Nephron (organoid): ENCODE measurements around the gene HSPG2.
A peak's percentile ranks its signal among the peaks of the same experiment; 100 is the strongest.

ENCODE experiments used
- H3K27ac Mint-ChIP-seq, 3 experiments: 2 replicates each; pipeline ENCODE4 v1.8.0; 2020; ENCODE audit warnings: mixed read lengths in 3 of 3, mild to moderate bottlenecking in 2 of 3, moderate library complexity in 1 of 3
- H3K27me3 Mint-ChIP-seq: 2 replicates; pipeline ENCODE4 v1.8.0; 2021; ENCODE audit warnings: low read depth, mild to moderate bottlenecking, moderate library complexity, mixed read lengths
- H3K36me3 Mint-ChIP-seq: 2 replicates; pipeline ENCODE4 v1.8.0; 2020; ENCODE audit warnings: low read depth, mixed read lengths
- H3K4me1 Mint-ChIP-seq: 2 replicates; pipeline ENCODE4 v1.8.0; 2020; ENCODE audit warnings: mixed read lengths
- H3K4me3 Mint-ChIP-seq, 3 experiments: 2 replicates each; pipeline ENCODE4 v1.8.0; 2020; ENCODE audit warnings: mild to moderate bottlenecking in 3 of 3, mixed read lengths in 3 of 3, moderate library complexity in 2 of 3
- H3K9me3 Mint-ChIP-seq: 2 replicates; pipeline ENCODE4 v1.8.0; 2020; ENCODE audit warnings: mixed read lengths
- CTCF ChIP-seq, 3 experiments: fragments of 200-600 bp; sonication (generic); IDR thresholded peaks; one replicate each; pipeline ENCODE4 v1.5.0; 2021; ENCODE audit warnings: antibody characterized with exemption in 3 of 3; ENCODE audit not compliant: unreplicated experiment in 3 of 3

The HSPG2 gene

GRCh38 chr1:21898326-21899200 is 38.5 kb downstream of the HSPG2 start:
- H3K4me1 Mint-ChIP-seq, result peaks cover 72% of the 10 kb centered on the region
- H3K4me3 Mint-ChIP-seq, result no peak overlapping the region
- H3K27me3 Mint-ChIP-seq, result no peaks in the 10 kb centered on the region
- no peaks in the 10 kb centered on the region for H3K9me3 Mint-ChIP-seq
- no peak for TF ChIP-seq CTCF (IDR thresholded peaks at IDR 0.05; ENCODE audit: unreplicated experiment in 3 of 3)
- H3K27ac Mint-ChIP-seq, result peak overlapping the region; percentile 67 to 69 (median 69)
- no peaks in the 10 kb centered on the region for H3K36me3 Mint-ChIP-seq

GRCh38 chr1:21897844-21898243 is 39.3 kb downstream of the HSPG2 start:
- H3K27me3 Mint-ChIP-seq, result no peaks in the 10 kb centered on the region
- H3K4me3 Mint-ChIP-seq, result no peak overlapping the region
- no peaks in the 10 kb centered on the region for H3K9me3 Mint-ChIP-seq
- peaks cover 73% of the 10 kb centered on the region for H3K4me1 Mint-ChIP-seq
- peak overlapping the region in 2 of 3 experiments; percentile 38 to 69 for H3K27ac Mint-ChIP-seq
- TF ChIP-seq CTCF (IDR thresholded peaks at IDR 0.05; ENCODE audit: unreplicated experiment in 3 of 3), result no peak
- H3K36me3 Mint-ChIP-seq, result no peaks in the 10 kb centered on the region

GRCh38 chr1:21896652-21897532 is 40.2 kb downstream of the HSPG2 start:
- Mint-ChIP-seq H3K4me1 (peaks cover 66% of the 10 kb centered on the region), H3K36me3 (no peaks in the 10 kb centered on the region), H3K9me3 (no peaks in the 10 kb centered on the region), H3K27ac (peak overlapping the region; percentile 42 to 69 (median 65)), H3K4me3 (peak overlapping the region in 1 of 3 experiments; percentile 11), H3K27me3 (no peaks in the 10 kb centered on the region)
- TF ChIP-seq CTCF (IDR thresholded peaks at IDR 0.05; ENCODE audit: unreplicated experiment in 3 of 3), result no peak

- peaks cover 3% of the 10 kb centered on the region for H3K36me3 Mint-ChIP-seq
- H3K4me3 Mint-ChIP-seq, result no peak overlapping the region
- no peaks in the 10 kb centered on the region for H3K27me3 Mint-ChIP-seq
- peak overlapping the region in 2 of 3 experiments; percentile 65 to 69 for H3K27ac Mint-ChIP-seq
- no peak for TF ChIP-seq CTCF (IDR thresholded peaks at IDR 0.05; ENCODE audit: unreplicated experiment in 3 of 3)
- H3K4me1 Mint-ChIP-seq, result peaks cover 57% of the 10 kb centered on the region
- no peaks in the 10 kb centered on the region for H3K9me3 Mint-ChIP-seq
Measured at GRCh38 chr1:21896026-21896425, 41.1 kb downstream of the HSPG2 start.

GRCh38 chr1:21894034-21894881 is 42.9 kb downstream of the HSPG2 start:
- no peaks in the 10 kb centered on the region for H3K9me3 Mint-ChIP-seq
- peaks cover 8% of the 10 kb centered on the region for H3K36me3 Mint-ChIP-seq
- no peak for TF ChIP-seq CTCF (IDR thresholded peaks at IDR 0.05; ENCODE audit: unreplicated experiment in 3 of 3)
- H3K27me3 Mint-ChIP-seq, result no peaks in the 10 kb centered on the region
- no peak overlapping the region for H3K4me3 Mint-ChIP-seq
- H3K4me1 Mint-ChIP-seq, result peaks cover 39% of the 10 kb centered on the region
- H3K27ac Mint-ChIP-seq, result peak overlapping the region in 2 of 3 experiments; percentile 11 to 44
